OCI-LY1 (cell line): ENCODE data around the gene ESRRA.

Experiments used
- H2AFZ ChIP-seq: fragments of 200-600 bp; sonication (generic), shearing (Covaris generic); 2 replicates; pipeline ENCODE4 v1.6.0; 2014; ENCODE audit warnings: antibody characterized with exemption, mild to moderate bottlenecking, low read length
- H3F3A ChIP-seq: fragments of 200-600 bp; sonication (generic), shearing (Covaris generic); 2 replicates; pipeline ENCODE4 v1.6.0; 2014; ENCODE audit warnings: mild to moderate bottlenecking, antibody characterized with exemption, low read length, moderate library complexity; ENCODE audit not compliant: insufficient read depth
- H3K27ac ChIP-seq: fragments of 200-600 bp; sonication (generic); 2 replicates; pipeline ENCODE4 v1.5.1; 2014; ENCODE audit warnings: low read length, mixed run types, mild to moderate bottlenecking, low read depth; ENCODE audit not compliant: poor library complexity, severe bottlenecking
- H3K27me3 ChIP-seq: fragments of 200-600 bp; sonication (generic); 2 replicates; pipeline ENCODE4 v1.6.0; 2014; ENCODE audit warnings: antibody characterized with exemption, mild to moderate bottlenecking, low read length, moderate library complexity; ENCODE audit not compliant: insufficient read depth
- H3K36me3 ChIP-seq: fragments of 200-600 bp; sonication (generic); 2 replicates; pipeline ENCODE4 v1.6.1; 2014; ENCODE audit warnings: mild to moderate bottlenecking, antibody characterized with exemption, low read length, moderate library complexity, mixed read lengths; ENCODE audit not compliant: insufficient read depth
- H3K4me1 ChIP-seq: fragments of 200-600 bp; sonication (generic); 2 replicates; pipeline ENCODE4 v1.5.1; 2014; ENCODE audit warnings: mild to moderate bottlenecking, low read length, moderate library complexity; ENCODE audit not compliant: insufficient read depth, severe bottlenecking
- H3K4me2 ChIP-seq: fragments of 200-600 bp; sonication (generic), shearing (Covaris generic); 2 replicates; pipeline ENCODE4 v1.6.1; 2014; ENCODE audit warnings: low read length
- H3K4me3 ChIP-seq: fragments of 200-600 bp; sonication (generic); 2 replicates; pipeline ENCODE4 v1.5.1; 2014; ENCODE audit warnings: low read length, low read depth, mild to moderate bottlenecking, mixed read lengths; ENCODE audit not compliant: poor library complexity, severe bottlenecking
- H3K79me2 ChIP-seq: fragments of 200-600 bp; shearing (Covaris generic); 2 replicates; pipeline ENCODE4 v1.6.1; 2016; ENCODE audit warnings: mixed run types, low read length, mixed read lengths; ENCODE audit not compliant: insufficient read depth
- H3K9ac ChIP-seq: fragments of 200-600 bp; sonication (generic), shearing (Covaris generic); 2 replicates; pipeline ENCODE4 v1.6.1; 2014; ENCODE audit warnings: mild to moderate bottlenecking, low read length, mixed read lengths
- H3K9me2 ChIP-seq: fragments of 200-600 bp; sonication (generic), shearing (Covaris generic); 2 replicates; pipeline ENCODE4 v1.6.1; 2014; ENCODE audit warnings: low read depth, mild to moderate bottlenecking, low read length, mixed read lengths
- H3K9me3 ChIP-seq: fragments of 200-600 bp; shearing (Covaris generic); 2 replicates; pipeline ENCODE4 v1.6.1; 2014; ENCODE audit warnings: low read length, mixed read lengths
- H4K20me1 ChIP-seq: fragments of 200-600 bp; sonication (generic), shearing (Covaris generic); 2 replicates; pipeline ENCODE4 v1.6.0; 2016; ENCODE audit warnings: mild to moderate bottlenecking, low read length; ENCODE audit not compliant: insufficient read depth
- EZH2 ChIP-seq: fragments of 200-600 bp; sonication (generic), shearing (Covaris generic); IDR thresholded peaks from 2 replicates; pipeline ENCODE4 v1.8.0; 2017; ENCODE audit warnings: borderline replicate concordance, mixed run types, mild to moderate bottlenecking, antibody characterized with exemption, low read length, moderate library complexity, mixed read lengths
- TF ChIP-seq, protein P1 (sequence below): fragments of 200-600 bp; sonication (generic), shearing (Covaris generic); IDR thresholded peaks from 2 replicates; pipeline ENCODE4 v1.5.1; 2017; ENCODE audit warnings: mild to moderate bottlenecking, antibody characterized with exemption, low read length, moderate library complexity, mixed read lengths

Gene ESRRA

DNA sequence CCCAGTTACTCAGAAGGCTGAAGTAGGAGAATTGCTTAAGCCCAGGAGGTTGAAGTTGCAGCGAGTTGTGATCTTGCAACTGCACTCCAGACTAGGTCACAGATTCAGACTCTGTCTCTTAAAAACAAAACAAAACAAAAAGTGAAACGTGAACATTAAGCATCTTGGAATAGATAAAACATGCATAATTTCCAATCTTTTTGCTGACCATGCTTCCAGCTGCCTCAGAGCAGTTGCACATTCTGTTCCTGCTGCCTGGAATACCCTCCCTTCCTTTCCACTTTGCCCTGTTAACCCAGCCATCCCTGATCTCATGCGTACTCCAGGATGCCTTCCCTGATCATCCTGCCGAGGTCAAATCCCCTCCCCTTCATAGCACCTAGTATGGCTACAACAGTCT lies 34.0 kb downstream of the ESRRA start:
- H3K9me2 ChIP-seq, result no peaks in the 10 kb centered on the region
- no peaks in the 10 kb centered on the region for H3K27me3 ChIP-seq
- H3K4me2 ChIP-seq, result peak overlapping the region; percentile 93
- H4K20me1 ChIP-seq, result no peaks in the 10 kb centered on the region
- H3K4me3 ChIP-seq, result peak overlapping the region; percentile 70
- H3K36me3 ChIP-seq, result peaks cover 22% of the 10 kb centered on the region; the same call in 1 of the 2 replicates
- H3K9me3 ChIP-seq, result no peaks in the 10 kb centered on the region
- peak overlapping the region; percentile 75 for H3K9ac ChIP-seq
- no peaks in the 10 kb centered on the region for H3K79me2 ChIP-seq
- peaks cover 39% of the 10 kb centered on the region for H3K4me1 ChIP-seq
- no peaks in the 10 kb centered on the region for H3F3A ChIP-seq
- H3K27ac ChIP-seq, result peak overlapping the region; percentile 79
- TF ChIP-seq EZH2, result no peak
- TF ChIP-seq, protein P1, sequence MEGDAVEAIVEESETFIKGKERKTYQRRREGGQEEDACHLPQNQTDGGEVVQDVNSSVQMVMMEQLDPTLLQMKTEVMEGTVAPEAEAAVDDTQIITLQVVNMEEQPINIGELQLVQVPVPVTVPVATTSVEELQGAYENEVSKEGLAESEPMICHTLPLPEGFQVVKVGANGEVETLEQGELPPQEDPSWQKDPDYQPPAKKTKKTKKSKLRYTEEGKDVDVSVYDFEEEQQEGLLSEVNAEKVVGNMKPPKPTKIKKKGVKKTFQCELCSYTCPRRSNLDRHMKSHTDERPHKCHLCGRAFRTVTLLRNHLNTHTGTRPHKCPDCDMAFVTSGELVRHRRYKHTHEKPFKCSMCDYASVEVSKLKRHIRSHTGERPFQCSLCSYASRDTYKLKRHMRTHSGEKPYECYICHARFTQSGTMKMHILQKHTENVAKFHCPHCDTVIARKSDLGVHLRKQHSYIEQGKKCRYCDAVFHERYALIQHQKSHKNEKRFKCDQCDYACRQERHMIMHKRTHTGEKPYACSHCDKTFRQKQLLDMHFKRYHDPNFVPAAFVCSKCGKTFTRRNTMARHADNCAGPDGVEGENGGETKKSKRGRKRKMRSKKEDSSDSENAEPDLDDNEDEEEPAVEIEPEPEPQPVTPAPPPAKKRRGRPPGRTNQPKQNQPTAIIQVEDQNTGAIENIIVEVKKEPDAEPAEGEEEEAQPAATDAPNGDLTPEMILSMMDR, result no peak
- H2AFZ ChIP-seq, result no peak overlapping the region

DNA sequence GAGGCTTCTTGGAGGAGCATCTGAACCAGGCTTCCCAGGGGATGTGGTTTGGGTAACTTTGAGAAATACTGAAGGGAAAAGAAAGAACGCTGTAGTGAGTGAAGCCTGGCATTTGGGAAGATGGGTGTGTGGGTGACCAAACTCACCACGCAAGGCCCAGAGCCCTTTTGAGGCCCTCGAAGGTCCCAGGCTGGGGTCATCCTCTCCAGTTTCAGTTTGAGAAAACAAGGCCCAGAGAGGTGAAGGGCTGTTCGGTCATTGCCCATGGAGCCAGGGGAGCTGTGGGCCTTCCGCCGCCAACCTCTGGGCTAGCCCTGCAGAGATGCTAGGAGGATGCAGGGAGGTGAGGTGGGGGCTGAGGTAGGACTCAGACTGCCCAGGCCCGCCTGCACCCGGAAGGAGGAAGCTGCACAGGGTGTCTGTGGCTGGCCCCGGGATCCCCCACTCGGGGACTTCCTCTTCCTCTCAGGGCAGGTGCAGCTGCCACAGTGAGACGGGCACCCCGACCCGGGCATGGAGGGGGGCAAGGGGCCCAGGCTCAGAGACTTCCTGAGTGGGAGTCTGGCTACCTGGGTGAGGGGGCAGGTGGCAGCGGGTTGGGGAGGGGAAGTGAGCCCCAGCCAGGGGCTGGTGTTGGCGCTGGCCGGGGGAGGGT lies 34.6 kb downstream of the ESRRA start, which contains the start of gene CCDC88B:
TSS of gene CCDC88B (plus strand) at position 451 of the 655 bp plus-strand sequence. CDS start at position 514, 63 bp downstream.
- Histone ChIP-seq H3K27ac (peak within 1 kb of the TSS; percentile 79), H4K20me1 (no peaks in the 10 kb centered on the region), H3K9me2 (no peaks in the 10 kb centered on the region), H3K27me3 (no peaks in the 10 kb centered on the region), H3K79me2 (no peaks in the 10 kb centered on the region), H3K4me1 (peaks cover 38% of the 10 kb centered on the region), H3F3A (no peaks in the 10 kb centered on the region), H3K9me3 (no peaks in the 10 kb centered on the region), H2AFZ (no peak within 1 kb of the TSS), H3K9ac (peak within 1 kb of the TSS; percentile 75), H3K4me2 (peak within 1 kb of the TSS; percentile 93), H3K4me3 (peak within 1 kb of the TSS; percentile 70), H3K36me3 (peaks cover 28% of the 10 kb centered on the region; the same call in 1 of the 2 replicates)
- TF ChIP-seq EZH2, result no peak
- TF ChIP-seq, protein P1, result no peak

DNA sequence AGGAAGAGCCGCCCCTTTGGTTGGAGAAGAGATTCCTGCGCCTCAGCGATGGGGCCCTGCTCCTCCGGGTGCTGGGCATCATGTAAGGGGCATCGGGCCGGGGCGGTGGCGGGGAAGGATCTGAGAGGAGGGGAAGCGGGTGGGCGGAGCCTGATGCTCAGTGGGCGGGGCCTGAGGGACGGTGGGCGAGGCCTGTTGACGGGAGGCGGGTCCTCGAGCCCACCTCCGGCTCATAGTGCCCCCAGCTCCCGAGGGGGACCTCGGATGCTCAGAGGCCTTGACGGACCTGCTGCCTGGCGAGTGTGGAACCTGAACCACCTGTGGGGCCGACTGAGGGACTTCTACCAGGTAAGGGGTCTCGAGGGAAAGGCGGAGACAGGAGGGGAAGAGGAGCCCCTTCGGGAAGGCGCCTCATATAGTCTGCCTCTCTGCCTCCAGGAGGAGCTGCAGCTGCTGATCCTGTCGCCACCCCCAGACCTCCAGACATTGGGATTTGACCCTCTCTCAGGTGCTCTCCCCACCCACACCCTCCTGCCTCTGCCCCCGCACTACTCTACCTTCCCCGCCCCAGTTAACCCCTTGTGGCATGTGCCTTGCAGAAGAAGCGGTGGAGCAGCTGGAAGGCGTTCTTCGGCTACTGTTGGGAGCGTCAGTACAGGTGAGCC lies 35.5 kb downstream of the ESRRA start:
- TF ChIP-seq, protein P1, result peak; percentile 30; the same call in 1 of the 2 replicates
- TF ChIP-seq EZH2, result no peak
- peaks cover 30% of the 10 kb centered on the region for H3K4me1 ChIP-seq
- H4K20me1 ChIP-seq, result no peaks in the 10 kb centered on the region
- peak overlapping the region; percentile 79 for H3K27ac ChIP-seq
- H3K4me3 ChIP-seq, result peak overlapping the region; percentile 70
- H3K4me2 ChIP-seq, result peak overlapping the region; percentile 93
- H3K9me2 ChIP-seq, result no peaks in the 10 kb centered on the region
- H2AFZ ChIP-seq, result no peak overlapping the region
- H3K9ac ChIP-seq, result peak overlapping the region; percentile 75
- no peaks in the 10 kb centered on the region for H3K79me2 ChIP-seq
- H3F3A ChIP-seq, result no peaks in the 10 kb centered on the region
- H3K9me3 ChIP-seq, result no peaks in the 10 kb centered on the region
- H3K27me3 ChIP-seq, result no peaks in the 10 kb centered on the region
- H3K36me3 ChIP-seq, result peaks cover 36% of the 10 kb centered on the region; the same call in 1 of the 2 replicates
